Parathyroid adenoma (tissue), 2 donors: ENCODE data around the gene CPSF6.

Source experiments
- H2AFZ ChIP-seq: fragments of 300-600 bp; sonication (generic); one replicate; pipeline ENCODE4 v1.7.0; 2017; ENCODE audit warnings: antibody characterized with exemption, mild to moderate bottlenecking
- H3K27ac ChIP-seq: fragments of 300-600 bp; sonication (generic); one replicate; pipeline ENCODE4 v1.7.0; 2017
- H3K27me3 ChIP-seq: fragments of 300-600 bp; sonication (generic); one replicate; pipeline ENCODE4 v1.7.0; 2017; ENCODE audit warnings: low read length; ENCODE audit not compliant: control insufficient read depth, insufficient read depth
- H3K36me3 ChIP-seq: fragments of 300-600 bp; sonication (generic); one replicate; pipeline ENCODE4 v1.7.0; 2017; ENCODE audit warnings: low read length; ENCODE audit not compliant: control insufficient read depth, insufficient read depth
- H3K4me1 ChIP-seq: fragments of 300-600 bp; sonication (generic); one replicate; pipeline ENCODE4 v1.7.0; 2017; ENCODE audit warnings: control low read depth
- H3K4me2 ChIP-seq: fragments of 300-600 bp; sonication (generic); one replicate; pipeline ENCODE4 v1.7.0; 2017; ENCODE audit warnings: low read length
- H3K4me3 ChIP-seq: fragments of 300-600 bp; sonication (generic); one replicate; pipeline ENCODE4 v1.7.0; 2017; ENCODE audit warnings: low read depth, low read length
- H3K79me2 ChIP-seq: fragments of 300-600 bp; sonication (generic); one replicate; pipeline ENCODE4 v1.7.0; 2017; ENCODE audit warnings: control low read depth
- H3K9ac ChIP-seq: fragments of 300-600 bp; sonication (generic); one replicate; pipeline ENCODE4 v1.7.0; 2017; ENCODE audit warnings: mild to moderate bottlenecking
- H3K9me3 ChIP-seq: fragments of 300-600 bp; sonication (generic); one replicate; pipeline ENCODE4 v1.7.0; 2017; ENCODE audit warnings: low read length; ENCODE audit not compliant: control insufficient read depth
- CTCF ChIP-seq: fragments of 300-600 bp; sonication (generic); IDR thresholded peaks from one replicate; pipeline ENCODE4 v1.7.0; 2017; ENCODE audit warnings: antibody characterized with exemption, mild to moderate bottlenecking
- donor health status: primary hyperparathyroidism.

CPSF6 gene

GRCh38 chr12:69210661-69211060 lies 28.7 kb upstream of the CPSF6 start:
- H3K27ac ChIP-seq = no peak overlapping the region
- H3K4me1 ChIP-seq = no peaks in the 10 kb centered on the region
- H3K79me2 ChIP-seq = no peaks in the 10 kb centered on the region
- no peak for TF ChIP-seq CTCF
- no peak overlapping the region for H3K9ac ChIP-seq
- H3K4me3 ChIP-seq = no peak overlapping the region
- H3K27me3 ChIP-seq = no peaks in the 10 kb centered on the region
- no peak overlapping the region for H3K4me2 ChIP-seq
- H2AFZ ChIP-seq = no peak overlapping the region
- no peaks in the 10 kb centered on the region for H3K36me3 ChIP-seq
- H3K9me3 ChIP-seq = no peaks in the 10 kb centered on the region

- H3K9ac ChIP-seq = no peak overlapping the region
- H2AFZ ChIP-seq = no peak overlapping the region
- no peaks in the 10 kb centered on the region for H3K36me3 ChIP-seq
- H3K9me3 ChIP-seq = no peaks in the 10 kb centered on the region
- no peak for TF ChIP-seq CTCF
- no peaks in the 10 kb centered on the region for H3K79me2 ChIP-seq
- H3K27ac ChIP-seq = no peak overlapping the region
- no peak overlapping the region for H3K4me3 ChIP-seq
- H3K4me2 ChIP-seq = no peak overlapping the region
- H3K4me1 ChIP-seq = no peaks in the 10 kb centered on the region
- H3K27me3 ChIP-seq = no peaks in the 10 kb centered on the region
These were observed 28.2 kb upstream of the CPSF6 start for GRCh38 chr12:69211160-69211559.

GRCh38 chr12:69214169-69214568 lies 25.2 kb upstream of the CPSF6 start:
- H3K27ac ChIP-seq = no peak overlapping the region
- H3K36me3 ChIP-seq = no peaks in the 10 kb centered on the region
- H3K4me1 ChIP-seq = no peaks in the 10 kb centered on the region
- no peaks in the 10 kb centered on the region for H3K27me3 ChIP-seq
- no peaks in the 10 kb centered on the region for H3K79me2 ChIP-seq
- H3K4me2 ChIP-seq = no peak overlapping the region
- H3K9ac ChIP-seq = no peak overlapping the region
- TF ChIP-seq CTCF = no peak
- H2AFZ ChIP-seq = no peak overlapping the region
- H3K9me3 ChIP-seq = no peaks in the 10 kb centered on the region
- H3K4me3 ChIP-seq = no peak overlapping the region

GRCh38 chr12:69225251-69225910 lies 14.0 kb upstream of the CPSF6 start:
- no peaks in the 10 kb centered on the region for H3K79me2 ChIP-seq
- no peak overlapping the region for H3K9ac ChIP-seq
- no peaks in the 10 kb centered on the region for H3K27me3 ChIP-seq
- no peak for TF ChIP-seq CTCF
- no peak overlapping the region for H3K4me2 ChIP-seq
- H3K9me3 ChIP-seq = no peaks in the 10 kb centered on the region
- no peak overlapping the region for H3K27ac ChIP-seq
- H3K4me3 ChIP-seq = no peak overlapping the region
- H3K4me1 ChIP-seq = no peaks in the 10 kb centered on the region
- no peak overlapping the region for H2AFZ ChIP-seq
- H3K36me3 ChIP-seq = no peaks in the 10 kb centered on the region

GRCh38 chr12:69231479-69231878 lies 7.9 kb upstream of the CPSF6 start:
- Histone ChIP-seq H2AFZ (no peak overlapping the region), H3K4me2 (no peak overlapping the region), H3K36me3 (no peaks in the 10 kb centered on the region), H3K27ac (no peak overlapping the region), H3K27me3 (no peaks in the 10 kb centered on the region), H3K4me1 (no peaks in the 10 kb centered on the region), H3K9ac (no peak overlapping the region), H3K9me3 (no peaks in the 10 kb centered on the region), H3K79me2 (no peaks in the 10 kb centered on the region), H3K4me3 (no peak overlapping the region)
- no peak for TF ChIP-seq CTCF
